PC-3 (cell line): ENCODE measurements around the gene TROAP. TPM values are rescaled to one million over a fixed set of nuclear protein-coding genes. Genes with fewer than 3 reads are reported as not detected.

Source experiments
- ATAC-seq: fragments of 200-7000 bp; cut with Tn5 transposase; 2 replicates; pipeline ENCODE4 v1.9.1; 2020; ENCODE audit warnings: mild to moderate bottlenecking, moderate library complexity
- BruUV-seq: library from RNA; stranded (reverse); fragments of 400-500 nt; replicated peaks from 2 replicates; lab custom pipeline; 2021; lab: Mats Ljungman, UMichigan
- CTCF ChIA-PET: fragments of 300-600 bp; sonication (Branson Sonifier 250); formaldehyde crosslinking; loops from one replicate; lab custom pipeline; 2022; ENCODE audit warnings: antibody characterized with exemption; lab: Charles Lee
- POLR2A ChIA-PET: fragments of 300-600 bp; sonication (Branson Sonifier 250); formaldehyde crosslinking; loops from one replicate; lab custom pipeline; 2022; ENCODE audit warnings: antibody characterized with exemption; ENCODE audit not compliant: unreplicated experiment; lab: Charles Lee
- DNase-seq: peaks from one replicate; pipeline ENCODE4 v3.0.0-alpha.2; 2015
- H2AFZ ChIP-seq: fragments of 300-600 bp; sonication (generic); 2 replicates; pipeline ENCODE4 v1.6.0; 2016; ENCODE audit warnings: antibody characterized with exemption, low read length
- H3F3A ChIP-seq: fragments of 300-600 bp; sonication (generic); one replicate; pipeline ENCODE4 v1.6.0; 2017; ENCODE audit warnings: antibody characterized with exemption, low read length, control low read depth, mild to moderate bottlenecking; ENCODE audit not compliant: unreplicated experiment
- H3K27ac ChIP-seq: fragments of 300-600 bp; sonication (generic); 2 replicates; pipeline ENCODE4 v1.5.1; 2016; ENCODE audit warnings: mild to moderate bottlenecking, low read length
- H3K27me3 ChIP-seq: fragments of 300-600 bp; sonication (generic); 2 replicates; pipeline ENCODE4 v1.6.1; 2016; ENCODE audit warnings: low read length, mixed read lengths
- H3K36me3 ChIP-seq: fragments of 300-600 bp; sonication (generic); 2 replicates; pipeline ENCODE4 v1.6.1; 2016; ENCODE audit warnings: low read depth, mixed run types, low read length, mixed read lengths
- H3K4me1 ChIP-seq: fragments of 300-600 bp; sonication (generic); 2 replicates; pipeline ENCODE4 v1.5.1; 2016; ENCODE audit warnings: low read length; ENCODE audit not compliant: insufficient read depth
- H3K4me2 ChIP-seq: fragments of 300-600 bp; sonication (generic); 2 replicates; pipeline ENCODE4 v1.6.0; 2016; ENCODE audit warnings: low read length
- H3K4me3 ChIP-seq: fragments of 300-600 bp; sonication (generic); 2 replicates; pipeline ENCODE4 v1.5.1; 2016; ENCODE audit warnings: mild to moderate bottlenecking, low read length, mixed read lengths
- H3K79me2 ChIP-seq: fragments of 300-600 bp; sonication (generic); 2 replicates; pipeline ENCODE4 v1.6.1; 2017; ENCODE audit warnings: low read length, mixed read lengths
- H3K9ac ChIP-seq: fragments of 300-600 bp; sonication (generic); 2 replicates; pipeline ENCODE4 v1.6.0; 2016; ENCODE audit warnings: mild to moderate bottlenecking, low read length
- H3K9me2 ChIP-seq: fragments of 300-600 bp; sonication (generic); replicated peaks from 2 replicates; pipeline ENCODE4 v1.6.1; 2016; ENCODE audit warnings: mixed run types, low read length, mixed read lengths
- H3K9me3 ChIP-seq: fragments of 300-600 bp; sonication (generic); 2 replicates; pipeline ENCODE4 v1.6.1; 2016; ENCODE audit warnings: low read length, mixed read lengths
- H4K20me1 ChIP-seq: fragments of 300-600 bp; sonication (generic); 2 replicates; pipeline ENCODE4 v1.6.1; 2016; ENCODE audit warnings: low read length, mixed read lengths
- CTCF ChIP-seq: fragments of 300-600 bp; sonication (generic); conservative IDR thresholded peaks from 2 replicates; pipeline ENCODE4 v1.5.1; 2017; ENCODE audit warnings: antibody characterized with exemption, low read depth, mild to moderate bottlenecking, low read length
- EZH2 ChIP-seq: fragments of 300-600 bp; sonication (generic); IDR thresholded peaks from one replicate; pipeline ENCODE4 v1.6.1; 2017; ENCODE audit warnings: antibody characterized with exemption, mild to moderate bottlenecking, low read length; ENCODE audit not compliant: unreplicated experiment
- EZH2phosphoT487 ChIP-seq: fragments of 300-600 bp; sonication (generic); IDR thresholded peaks from 2 replicates; pipeline ENCODE4 v1.6.1; 2018; ENCODE audit warnings: mild to moderate bottlenecking, antibody characterized with exemption, low read length, borderline replicate concordance
- intact Hi-C: fragments of 100-400 bp; cut with micrococcal nuclease; formaldehyde crosslinking; loops from 2 replicates; pipeline ENCODE4 v1.9.0; 2023
- total RNA-seq: library from RNA; depleted of rRNA; stranded (reverse); fragments of >200 nt; gene quantifications from 2 replicates; pipeline ENCODE4 v1.2.3, GENCODE V29; 2014

Gene TROAP
- total RNA-seq, 1 experiment from 2014 or later, result 103 TPM

GRCh38 chr12:49331380-49332222 lies 8.5 kb downstream of the TROAP start:
- ATAC-seq, result peak; percentile 90
- no peaks in the 10 kb centered on the region for H3K27me3 ChIP-seq
- ChIA-PET POLR2A (interaction anchor here (0.6 to 1.0 kb wide), 2 partner anchors 9 to 49 kb away, joined by 3 to 5 read pairs; partner anchors contain the start of gene TROAP), CTCF (interaction anchor here (0.6 to 2.0 kb wide), 14 partner anchors 9 to 284 kb away, joined by 3 to 23 read pairs (median 7); partner anchors contain the start of genes DNAJC22, SPATS2 and TROAP)
- no TSS peak for BruUV-seq
- H3K4me2 ChIP-seq, result no peak overlapping the region
- H3K9me3 ChIP-seq, result no peaks in the 10 kb centered on the region
- H3K9me2 ChIP-seq, result no peaks in the 10 kb centered on the region
- no peaks in the 10 kb centered on the region for H3K79me2 ChIP-seq
- no peak overlapping the region for H3K9ac ChIP-seq
- intact Hi-C loops, result loop anchor here (1.0 kb wide), 2 partner anchors 183 to 222 kb away; no protein-coding TSS in a partner anchor
- H3K36me3 ChIP-seq, result peaks cover 14% of the 10 kb centered on the region
- H3K4me1 ChIP-seq, result no peaks in the 10 kb centered on the region
- TF ChIP-seq CTCF (peak; percentile 88), EZH2 (no peak), EZH2phosphoT487 (no peak)
- H3K27ac ChIP-seq, result no peak overlapping the region
- peak; percentile 66 for DNase-seq
- no peak overlapping the region for H2AFZ ChIP-seq
- H4K20me1 ChIP-seq, result no peaks in the 10 kb centered on the region
- no peak overlapping the region for H3K4me3 ChIP-seq
- no peaks in the 10 kb centered on the region for H3F3A ChIP-seq

- Histone ChIP-seq H3K27ac (no peak overlapping the region), H3K9me2 (no peaks in the 10 kb centered on the region), H3K79me2 (no peaks in the 10 kb centered on the region), H3K36me3 (peaks cover 6% of the 10 kb centered on the region), H3K27me3 (no peaks in the 10 kb centered on the region), H4K20me1 (no peaks in the 10 kb centered on the region), H3K9ac (no peak overlapping the region), H2AFZ (no peak overlapping the region), H3K4me1 (no peaks in the 10 kb centered on the region), H3F3A (no peaks in the 10 kb centered on the region), H3K4me2 (no peak overlapping the region), H3K9me3 (no peaks in the 10 kb centered on the region), H3K4me3 (no peak overlapping the region)
- intact Hi-C loops, result no loop called here
- TF ChIP-seq EZH2phosphoT487, result no peak
- TF ChIP-seq EZH2, result no peak
- no peak for TF ChIP-seq CTCF
- ChIA-PET CTCF (interaction anchor here (0.6 to 2.0 kb wide), 6 partner anchors 10 to 248 kb away, joined by 3 to 23 read pairs (median 15); partner anchors contain the start of genes DNAJC22 and TROAP), POLR2A (no interaction called here)
- no TSS peak for BruUV-seq
- ATAC-seq, result no peak
- DNase-seq, result no peak
Measured at GRCh38 chr12:49332441-49332861, 9.4 kb downstream of the TROAP start.
